Osteocyte (in vitro differentiated cells): ENCODE results near the gene MYMK. TPM values are rescaled to one million over a fixed set of nuclear protein-coding genes. Genes with fewer than 3 reads are reported as not detected.

Experiments used
- DNase-seq: peaks from one replicate; pipeline ENCODE4 v3.0.0; 2021; ENCODE audit warnings: mixed read lengths; ENCODE audit not compliant: unreplicated experiment; ENCODE audit errors: extremely low spot score
- H3K27ac Mint-ChIP-seq: one replicate; pipeline ENCODE4 v1.8.0; 2021; ENCODE audit warnings: mild to moderate bottlenecking, mixed read lengths; ENCODE audit not compliant: unreplicated experiment
- H3K27me3 Mint-ChIP-seq: one replicate; pipeline ENCODE4 v1.8.0; 2021; ENCODE audit warnings: mixed read lengths; ENCODE audit not compliant: unreplicated experiment
- H3K36me3 Mint-ChIP-seq: one replicate; pipeline ENCODE4 v1.8.0; 2021; ENCODE audit warnings: mixed read lengths; ENCODE audit not compliant: unreplicated experiment
- H3K4me1 Mint-ChIP-seq: one replicate; pipeline ENCODE4 v1.8.0; 2021; ENCODE audit warnings: mixed read lengths; ENCODE audit not compliant: unreplicated experiment
- H3K4me3 Mint-ChIP-seq: one replicate; pipeline ENCODE4 v1.8.0; 2021; ENCODE audit warnings: mild to moderate bottlenecking, moderate library complexity, mixed read lengths; ENCODE audit not compliant: unreplicated experiment
- H3K9me3 Mint-ChIP-seq: one replicate; pipeline ENCODE4 v1.8.0; 2021; ENCODE audit warnings: mixed read lengths; ENCODE audit not compliant: unreplicated experiment
- total RNA-seq: library from RNA; stranded (reverse); gene quantifications from 2 replicates; pipeline ENCODE4 v1.2.1, GENCODE V29; 2021
- TF ChIP-seq, protein P1 (sequence below): fragments of 200-600 bp; sonication (generic); IDR thresholded peaks from 2 replicates; pipeline ENCODE4 v1.5.0; 2021; ENCODE audit warnings: antibody characterized with exemption, mild to moderate bottlenecking, moderate library complexity

Gene MYMK
- total RNA-seq, 1 donor from 2014 or later: not detected

DNA sequence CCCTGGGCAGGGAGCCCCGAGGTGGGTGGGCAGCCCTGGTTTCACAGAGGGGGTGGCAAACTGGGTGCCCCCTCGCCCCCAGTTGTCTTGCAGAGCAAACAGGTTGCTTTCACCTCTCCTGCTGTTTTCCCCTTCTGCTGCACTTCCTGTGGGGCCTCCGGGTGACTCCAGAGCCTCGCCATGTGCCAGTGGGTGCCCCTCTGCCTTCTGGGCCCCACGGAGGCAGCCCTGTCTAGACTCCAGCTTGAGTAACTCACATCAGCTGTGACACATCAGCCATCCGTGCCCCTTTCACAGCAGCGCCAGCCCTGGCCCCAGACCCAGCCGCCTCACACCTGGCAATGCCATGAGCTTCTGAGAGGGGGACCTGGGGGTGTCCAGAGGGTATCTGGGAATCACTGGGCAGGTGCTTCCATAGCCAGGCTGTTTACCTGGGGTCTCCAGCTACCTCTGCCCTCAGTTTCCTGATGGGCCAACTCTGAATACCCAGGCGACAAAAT, 46.7 kb upstream of the MYMK start:
- Mint-ChIP-seq H3K27me3 (peaks cover 24% of the 10 kb centered on the region), H3K36me3 (no peaks in the 10 kb centered on the region), H3K4me3 (no peak overlapping the region), H3K9me3 (no peaks in the 10 kb centered on the region), H3K27ac (no peak overlapping the region), H3K4me1 (peaks cover 5% of the 10 kb centered on the region)
- TF ChIP-seq, protein P1, sequence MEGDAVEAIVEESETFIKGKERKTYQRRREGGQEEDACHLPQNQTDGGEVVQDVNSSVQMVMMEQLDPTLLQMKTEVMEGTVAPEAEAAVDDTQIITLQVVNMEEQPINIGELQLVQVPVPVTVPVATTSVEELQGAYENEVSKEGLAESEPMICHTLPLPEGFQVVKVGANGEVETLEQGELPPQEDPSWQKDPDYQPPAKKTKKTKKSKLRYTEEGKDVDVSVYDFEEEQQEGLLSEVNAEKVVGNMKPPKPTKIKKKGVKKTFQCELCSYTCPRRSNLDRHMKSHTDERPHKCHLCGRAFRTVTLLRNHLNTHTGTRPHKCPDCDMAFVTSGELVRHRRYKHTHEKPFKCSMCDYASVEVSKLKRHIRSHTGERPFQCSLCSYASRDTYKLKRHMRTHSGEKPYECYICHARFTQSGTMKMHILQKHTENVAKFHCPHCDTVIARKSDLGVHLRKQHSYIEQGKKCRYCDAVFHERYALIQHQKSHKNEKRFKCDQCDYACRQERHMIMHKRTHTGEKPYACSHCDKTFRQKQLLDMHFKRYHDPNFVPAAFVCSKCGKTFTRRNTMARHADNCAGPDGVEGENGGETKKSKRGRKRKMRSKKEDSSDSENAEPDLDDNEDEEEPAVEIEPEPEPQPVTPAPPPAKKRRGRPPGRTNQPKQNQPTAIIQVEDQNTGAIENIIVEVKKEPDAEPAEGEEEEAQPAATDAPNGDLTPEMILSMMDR: no peak
- no peak for DNase-seq

- H3K27me3 Mint-ChIP-seq: peaks cover 21% of the 10 kb centered on the region
- H3K4me1 Mint-ChIP-seq: peaks cover 5% of the 10 kb centered on the region
- DNase-seq: no peak
- H3K36me3 Mint-ChIP-seq: no peaks in the 10 kb centered on the region
- TF ChIP-seq, protein P1: no peak
- no peak overlapping the region for H3K4me3 Mint-ChIP-seq
- H3K27ac Mint-ChIP-seq: no peak overlapping the region
- no peaks in the 10 kb centered on the region for H3K9me3 Mint-ChIP-seq
Measured at GRCh38 chr9:133570691-133571080, 45.9 kb upstream of the MYMK start.

GRCh38 chr9:133569891-133570690, 45.3 kb upstream of the MYMK start:
- H3K27ac Mint-ChIP-seq: no peak overlapping the region
- no peaks in the 10 kb centered on the region for H3K36me3 Mint-ChIP-seq

GRCh38 chr9:133569121-133569785, 44.5 kb upstream of the MYMK start:
- no peak for DNase-seq
- Mint-ChIP-seq H3K4me1 (peaks cover 5% of the 10 kb centered on the region), H3K27me3 (peaks cover 18% of the 10 kb centered on the region), H3K4me3 (no peak overlapping the region), H3K27ac (no peak overlapping the region), H3K9me3 (no peaks in the 10 kb centered on the region), H3K36me3 (no peaks in the 10 kb centered on the region)
- TF ChIP-seq, protein P1: no peak

More at GRCh38 chr9:133569891-133570690, 45.3 kb upstream of the MYMK start:
- TF ChIP-seq, protein P1: no peak
- H3K27me3 Mint-ChIP-seq: peaks cover 18% of the 10 kb centered on the region
- no peak overlapping the region for H3K4me3 Mint-ChIP-seq
- DNase-seq: no peak
- H3K4me1 Mint-ChIP-seq: peaks cover 5% of the 10 kb centered on the region
- H3K9me3 Mint-ChIP-seq: no peaks in the 10 kb centered on the region

GRCh38 chr9:133568186-133568585, 43.4 kb upstream of the MYMK start:
- Mint-ChIP-seq H3K27ac (no peak overlapping the region), H3K4me1 (peaks cover 9% of the 10 kb centered on the region), H3K27me3 (peaks cover 22% of the 10 kb centered on the region), H3K36me3 (no peaks in the 10 kb centered on the region), H3K9me3 (no peaks in the 10 kb centered on the region), H3K4me3 (no peak overlapping the region)
- TF ChIP-seq, protein P1: no peak
- no peak for DNase-seq
